Lower lobe of right lung (tissue), 2 donors: ENCODE measurements around the gene SESN1. TPM values are rescaled to one million over a fixed set of nuclear protein-coding genes. Genes with fewer than 3 reads are reported as not detected.
"Not testable (repeated sequence)": the region's sequence is repeated elsewhere in the genome, so short reads cannot be mapped to it uniquely, and the experiment has no call there.

Experiments
- ATAC-seq, 2 donors: fragments of 200-7000 bp; cut with Tn5 transposase; one replicate each; pipeline ENCODE4 v1.9.1; 2020 to 2022; ENCODE audit warnings: mild to moderate bottlenecking in 2 of 2, moderate library complexity in 2 of 2
- DNase-seq: peaks from one replicate; pipeline ENCODE4 v3.0.0-alpha.2; 2020
- H3K27ac ChIP-seq: fragments of 200-600 bp; one replicate; pipeline ENCODE4 v1.8.0; 2022
- H3K27me3 ChIP-seq: fragments of 200-600 bp; one replicate; pipeline ENCODE4 v1.8.0; 2022; ENCODE audit warnings: low read depth
- H3K36me3 ChIP-seq: fragments of 200-600 bp; one replicate; pipeline ENCODE4 v1.8.0; 2022; ENCODE audit warnings: mild to moderate bottlenecking
- H3K4me1 ChIP-seq: fragments of 200-600 bp; one replicate; pipeline ENCODE4 v1.8.0; 2022
- H3K4me3 ChIP-seq: fragments of 200-600 bp; one replicate; pipeline ENCODE4 v1.8.0; 2022; ENCODE audit warnings: mild to moderate bottlenecking
- H3K9me3 ChIP-seq: fragments of 200-600 bp; one replicate; pipeline ENCODE4 v1.8.0; 2022
- intact Hi-C: fragments of 100-400 bp; cut with DNase I; formaldehyde crosslinking; loops from one replicate; pipeline ENCODE4 v1.11.0; 2022
- long read RNA-seq: library from polyadenylated mRNA; unstranded; transcript quantifications from one replicate; pipeline ENCODE4 v2.0.0, GENCODE V29; 2021
- total RNA-seq: library from RNA; stranded (reverse); fragmentation: NEBNext Ultra II Directional; extraction: Animal tissue kit (Norgen Biotek cat#: 25700); gene quantifications from one replicate; pipeline ENCODE4 v1.2.1, GENCODE V29; 2021
- TF ChIP-seq, protein P1 (sequence below): fragments of 200-600 bp; IDR thresholded peaks from one replicate; pipeline ENCODE4 v1.8.0; 2022; ENCODE audit warnings: antibody characterized with exemption, mild to moderate bottlenecking
- donor health status: DM: no; HTN: yes; CAD: no; lungs with severe emphysema.

SESN1 gene
- 37.9 TPM for total RNA-seq
- long read RNA-seq, transcript SESN1-204 (10 exons, 3,509 nt) = minor isoform, 13 of 76 reads
- long read RNA-seq, transcript SESN1-202 (10 exons, 2,676 nt) = major isoform, 48 of 76 reads
- long read RNA-seq, partial matches to known transcripts = 9 of 76 reads
- long read RNA-seq, other reads (novel, unspliced or antisense) = 6 of 76 reads

DNA sequence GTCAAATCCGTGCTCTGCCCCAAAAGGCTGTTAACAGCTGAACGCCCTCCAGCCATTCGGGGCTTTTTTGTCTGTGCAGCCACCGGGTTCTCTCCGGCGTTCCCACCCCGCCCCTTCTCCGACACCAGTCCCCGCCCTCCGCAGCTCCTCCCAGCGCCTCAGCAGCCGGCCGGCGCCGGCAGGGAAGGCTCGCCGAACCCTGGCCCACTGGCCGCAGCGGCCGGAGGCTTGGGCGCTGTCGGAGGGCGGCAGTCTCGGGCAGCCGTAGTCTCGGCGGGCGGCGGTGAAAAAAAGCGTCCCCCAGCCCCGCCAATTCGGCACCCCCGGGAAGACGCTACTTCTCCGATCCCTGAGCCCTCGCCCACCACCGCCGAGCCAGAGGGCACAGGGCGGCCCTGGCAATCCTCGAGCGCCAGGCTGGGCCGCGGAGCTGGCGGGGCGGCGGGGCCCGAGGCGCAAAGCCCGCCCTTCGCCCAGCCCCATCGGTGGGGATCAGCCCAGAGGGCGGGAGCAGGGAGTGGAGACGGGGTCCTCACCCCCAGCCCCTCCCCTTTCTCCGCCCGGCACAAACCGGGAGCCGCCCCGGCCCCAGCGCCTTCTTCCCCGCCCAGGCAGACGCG lies at the start of gene SESN1:
TSS of gene SESN1 (minus strand) at position 431 of the 620 bp plus-strand sequence. CDS start 773 bp downstream, outside the sequence.
- peaks cover 33% of the 10 kb centered on the region for H3K4me1 ChIP-seq
- H3K27me3 ChIP-seq = no peaks in the 10 kb centered on the region
- DNase-seq = peak; percentile 95
- peak within 1 kb of the TSS; percentile 99 for H3K27ac ChIP-seq
- intact Hi-C loops = no loop called here
- TF ChIP-seq, protein P1, sequence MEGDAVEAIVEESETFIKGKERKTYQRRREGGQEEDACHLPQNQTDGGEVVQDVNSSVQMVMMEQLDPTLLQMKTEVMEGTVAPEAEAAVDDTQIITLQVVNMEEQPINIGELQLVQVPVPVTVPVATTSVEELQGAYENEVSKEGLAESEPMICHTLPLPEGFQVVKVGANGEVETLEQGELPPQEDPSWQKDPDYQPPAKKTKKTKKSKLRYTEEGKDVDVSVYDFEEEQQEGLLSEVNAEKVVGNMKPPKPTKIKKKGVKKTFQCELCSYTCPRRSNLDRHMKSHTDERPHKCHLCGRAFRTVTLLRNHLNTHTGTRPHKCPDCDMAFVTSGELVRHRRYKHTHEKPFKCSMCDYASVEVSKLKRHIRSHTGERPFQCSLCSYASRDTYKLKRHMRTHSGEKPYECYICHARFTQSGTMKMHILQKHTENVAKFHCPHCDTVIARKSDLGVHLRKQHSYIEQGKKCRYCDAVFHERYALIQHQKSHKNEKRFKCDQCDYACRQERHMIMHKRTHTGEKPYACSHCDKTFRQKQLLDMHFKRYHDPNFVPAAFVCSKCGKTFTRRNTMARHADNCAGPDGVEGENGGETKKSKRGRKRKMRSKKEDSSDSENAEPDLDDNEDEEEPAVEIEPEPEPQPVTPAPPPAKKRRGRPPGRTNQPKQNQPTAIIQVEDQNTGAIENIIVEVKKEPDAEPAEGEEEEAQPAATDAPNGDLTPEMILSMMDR = no peak
- peak within 1 kb of the TSS; percentile 72 for H3K4me3 ChIP-seq
- H3K36me3 ChIP-seq = no peaks in the 10 kb centered on the region
- H3K9me3 ChIP-seq = no peaks in the 10 kb centered on the region
- peak; percentile 95 to 97 for ATAC-seq

DNA sequence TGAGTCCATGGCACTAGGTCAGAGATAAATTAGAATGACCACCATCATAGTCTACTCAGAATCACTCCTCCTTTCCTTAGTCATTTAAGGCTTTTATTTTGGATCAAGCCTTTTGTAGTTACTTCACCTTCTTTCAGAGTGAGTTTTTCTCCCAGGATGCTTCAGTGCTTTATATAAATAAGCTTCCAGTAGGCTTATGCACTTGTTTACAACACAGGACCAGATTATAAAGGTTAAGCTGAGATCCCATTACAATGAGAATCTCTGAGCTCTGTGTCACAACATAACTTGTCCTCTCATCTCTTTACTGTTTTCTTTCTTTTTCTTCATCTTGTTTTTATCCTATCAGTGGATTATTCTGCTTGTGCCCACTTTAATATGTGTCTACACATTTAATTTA lies 48.5 kb upstream of the SESN1 start:
- Histone ChIP-seq H3K9me3 (no peaks in the 10 kb centered on the region), H3K27me3 (no peaks in the 10 kb centered on the region), H3K4me3 (no peak overlapping the region), H3K4me1 (no peaks in the 10 kb centered on the region), H3K27ac (no peak overlapping the region), H3K36me3 (no peaks in the 10 kb centered on the region)
- no peak for DNase-seq
- ATAC-seq = no peak
- TF ChIP-seq, protein P1 = no peak
- intact Hi-C loops = no loop called here

DNA sequence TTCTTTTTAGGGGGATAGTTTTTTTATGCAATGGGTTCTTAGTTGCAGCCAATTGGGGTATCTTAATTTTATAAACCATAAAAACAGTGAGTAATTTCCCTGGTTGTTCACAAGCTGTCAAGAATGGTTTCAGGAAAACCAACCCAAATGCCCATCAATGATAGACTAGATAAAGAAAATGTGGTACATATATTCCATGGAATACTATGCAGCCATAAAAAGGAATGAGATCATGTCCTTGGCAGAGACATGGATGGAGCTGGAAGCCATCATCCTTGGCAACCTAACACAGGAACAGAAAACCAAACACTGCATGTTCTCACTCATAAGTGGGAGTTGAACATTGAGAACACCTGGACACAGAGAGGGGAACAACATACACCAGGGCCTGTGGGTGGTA lies 47.4 kb upstream of the SESN1 start:
- not testable (repeated sequence) for H3K4me1 ChIP-seq

DNA sequence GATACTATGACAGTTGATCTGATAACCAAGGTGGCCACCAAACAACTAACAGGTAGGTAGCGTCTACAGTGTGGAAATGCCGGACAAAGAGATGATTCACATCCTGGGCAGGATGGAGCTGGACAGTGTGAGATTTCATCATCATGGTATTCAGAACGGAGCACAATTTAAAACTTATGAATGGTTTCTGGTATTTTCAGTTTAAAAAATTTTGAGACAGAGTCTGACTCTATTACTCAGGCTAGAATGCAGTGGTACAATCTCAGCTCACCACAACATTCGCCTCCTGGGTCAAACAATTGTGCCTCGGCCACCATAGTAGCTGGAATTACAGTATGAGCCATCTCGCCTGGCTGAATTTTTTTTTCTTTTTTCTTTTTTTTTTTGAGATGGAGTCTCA lies 44.5 kb upstream of the SESN1 start:
- no peaks in the 10 kb centered on the region for H3K27me3 ChIP-seq
- TF ChIP-seq, protein P1 = no peak
- no peak overlapping the region for H3K4me3 ChIP-seq
- H3K36me3 ChIP-seq = no peaks in the 10 kb centered on the region
- DNase-seq (no peak), ATAC-seq (no peak)
- H3K27ac ChIP-seq = no peak overlapping the region
- intact Hi-C loops = no loop called here
- H3K4me1 ChIP-seq = no peaks in the 10 kb centered on the region
- H3K9me3 ChIP-seq = no peaks in the 10 kb centered on the region

More for the DNA sequence above, 47.4 kb upstream of the SESN1 start:
- ATAC-seq, H3K4me3 ChIP-seq, H3K27me3 ChIP-seq, H3K27ac ChIP-seq, H3K9me3 ChIP-seq, DNase-seq, intact Hi-C loops, H3K36me3 ChIP-seq: not testable (repeated sequence)

DNA sequence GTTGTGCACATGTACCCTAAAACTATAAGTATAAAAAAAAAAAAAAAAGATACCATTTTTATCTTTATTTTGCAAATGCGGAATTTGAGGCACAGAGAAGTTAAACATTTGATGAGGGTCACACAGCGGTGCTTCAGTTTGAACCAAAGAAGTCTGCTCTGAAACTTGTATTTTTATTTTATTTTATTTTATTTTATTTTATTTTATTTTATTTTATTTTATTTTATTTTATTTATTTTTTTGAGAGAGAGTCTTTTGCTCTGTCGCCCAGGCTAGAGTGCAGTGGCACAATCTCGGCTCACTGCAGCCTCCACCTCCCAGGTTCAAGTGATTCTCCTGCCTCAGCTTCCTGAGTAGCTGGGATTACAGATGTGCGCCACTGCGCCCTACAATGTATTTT lies 41.9 kb upstream of the SESN1 start:
- not testable (repeated sequence) for DNase-seq, H3K36me3 ChIP-seq, ATAC-seq

DNA sequence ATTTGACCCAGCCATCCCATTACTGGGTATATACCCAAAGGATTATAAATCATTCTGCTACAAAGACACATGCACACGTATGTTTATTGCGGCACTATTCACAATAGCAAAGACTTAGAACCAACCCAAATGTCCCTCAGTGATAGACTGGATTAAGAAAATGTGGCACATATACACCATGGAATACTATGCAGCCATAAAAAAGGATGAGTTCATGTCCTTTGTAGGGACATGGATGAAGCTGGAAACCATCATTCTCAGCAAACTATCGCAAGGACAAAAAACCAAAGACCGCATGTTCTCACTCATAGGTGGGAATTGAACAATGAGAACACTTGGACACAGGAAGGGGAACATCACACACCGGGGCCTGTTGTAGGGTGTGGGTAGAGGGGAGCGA lies 41.4 kb upstream of the SESN1 start:
- H3K27ac ChIP-seq, ATAC-seq, H3K4me3 ChIP-seq, H3K4me1 ChIP-seq, H3K27me3 ChIP-seq, DNase-seq, intact Hi-C loops, H3K9me3 ChIP-seq, H3K36me3 ChIP-seq: not testable (repeated sequence)

More for the DNA sequence above, 41.9 kb upstream of the SESN1 start:
- H3K4me3 ChIP-seq, intact Hi-C loops, H3K27ac ChIP-seq, H3K4me1 ChIP-seq, H3K9me3 ChIP-seq, H3K27me3 ChIP-seq: not testable (repeated sequence)

DNA sequence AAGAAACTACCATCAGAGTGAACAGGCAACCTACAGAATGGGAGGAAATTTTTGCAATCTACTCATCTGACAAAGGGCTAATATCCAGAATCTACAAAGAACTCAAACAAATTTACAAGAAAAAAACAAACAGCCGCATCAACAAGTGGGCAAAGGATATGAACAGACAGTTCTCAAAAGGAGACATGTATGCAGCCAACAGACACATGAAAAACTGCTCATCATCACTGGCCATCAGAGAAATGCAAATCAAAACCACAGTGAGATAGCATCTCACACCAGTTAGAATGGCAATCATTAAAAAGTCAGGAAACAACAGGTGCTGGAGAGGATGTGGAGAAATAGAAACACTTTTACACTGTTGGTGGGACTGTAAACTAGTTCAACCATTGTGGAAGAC lies 41.0 kb upstream of the SESN1 start:
- H3K9me3 ChIP-seq, H3K4me1 ChIP-seq, H3K27me3 ChIP-seq, DNase-seq, H3K27ac ChIP-seq, H3K4me3 ChIP-seq, ATAC-seq, H3K36me3 ChIP-seq, intact Hi-C loops: not testable (repeated sequence)
